ENCODE measurements around the gene ALKBH5.

DNA sequence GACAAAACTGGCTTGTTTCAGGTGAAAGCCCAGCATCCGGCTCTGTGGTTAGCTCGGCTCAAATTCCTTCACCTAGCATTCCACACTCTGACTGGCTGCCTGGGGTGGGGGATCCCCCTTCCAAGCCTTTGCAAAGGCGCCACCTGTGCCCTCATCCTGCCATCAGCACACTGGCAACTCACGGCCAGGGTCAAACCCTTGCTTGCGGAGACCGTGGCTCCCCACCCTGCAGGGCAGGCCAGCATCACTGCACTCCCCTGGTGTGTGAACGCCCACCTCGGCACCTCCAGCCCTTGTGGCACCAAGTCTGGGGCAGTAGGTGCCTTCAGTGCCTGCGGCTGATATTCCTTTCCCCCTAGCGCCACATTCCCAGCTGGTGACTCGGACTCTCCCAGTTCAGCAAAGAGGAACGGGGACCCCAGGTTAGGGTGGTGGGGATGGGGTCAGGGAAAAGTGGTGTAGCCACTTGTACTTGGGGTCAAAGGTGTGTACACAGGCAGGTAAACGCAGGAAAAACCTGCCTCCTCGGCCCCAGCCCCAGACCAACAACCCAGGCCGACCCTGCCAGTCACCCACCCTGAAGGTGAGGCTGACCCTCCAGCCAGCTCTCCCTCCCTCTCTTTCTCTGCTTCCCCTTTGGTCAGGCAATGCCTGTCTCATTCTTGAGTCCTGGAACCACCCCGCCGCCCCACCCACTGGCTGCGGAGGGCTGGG lies 73.8 kb downstream of the ALKBH5 start:
- TF ChIP-seq EZH2 (IDR thresholded peaks at IDR 0.05; ENCODE audit: low read depth, low read length, severe bottlenecking) (no peak), RNF2 (IDR thresholded peaks at IDR 0.05; ENCODE audit: borderline replicate concordance, low read depth, low read length, missing control alignments, poor library complexity, severe bottlenecking) (no peak), BCL11A (IDR thresholded peaks at IDR 0.05; ENCODE audit: low read depth in 2 of 2, low read length in 2 of 2) (no peak), POU5F1 (IDR thresholded peaks at IDR 0.05; ENCODE audit: low read depth, low read length) (no peak)
- TF ChIP-seq, protein P1, sequence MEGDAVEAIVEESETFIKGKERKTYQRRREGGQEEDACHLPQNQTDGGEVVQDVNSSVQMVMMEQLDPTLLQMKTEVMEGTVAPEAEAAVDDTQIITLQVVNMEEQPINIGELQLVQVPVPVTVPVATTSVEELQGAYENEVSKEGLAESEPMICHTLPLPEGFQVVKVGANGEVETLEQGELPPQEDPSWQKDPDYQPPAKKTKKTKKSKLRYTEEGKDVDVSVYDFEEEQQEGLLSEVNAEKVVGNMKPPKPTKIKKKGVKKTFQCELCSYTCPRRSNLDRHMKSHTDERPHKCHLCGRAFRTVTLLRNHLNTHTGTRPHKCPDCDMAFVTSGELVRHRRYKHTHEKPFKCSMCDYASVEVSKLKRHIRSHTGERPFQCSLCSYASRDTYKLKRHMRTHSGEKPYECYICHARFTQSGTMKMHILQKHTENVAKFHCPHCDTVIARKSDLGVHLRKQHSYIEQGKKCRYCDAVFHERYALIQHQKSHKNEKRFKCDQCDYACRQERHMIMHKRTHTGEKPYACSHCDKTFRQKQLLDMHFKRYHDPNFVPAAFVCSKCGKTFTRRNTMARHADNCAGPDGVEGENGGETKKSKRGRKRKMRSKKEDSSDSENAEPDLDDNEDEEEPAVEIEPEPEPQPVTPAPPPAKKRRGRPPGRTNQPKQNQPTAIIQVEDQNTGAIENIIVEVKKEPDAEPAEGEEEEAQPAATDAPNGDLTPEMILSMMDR (IDR thresholded peaks at IDR 0.05; ENCODE audit: control extremely low read depth in 1 of 3, insufficient read depth in 1 of 3, low read depth in 1 of 3, low read length in 3 of 3) = no peak
